MG63 (cell line): Measurements from ENCODE around the gene PDE8B. TPM values are rescaled to one million over a fixed set of nuclear protein-coding genes. Genes with fewer than 3 reads are reported as not detected.
A peak's percentile ranks its signal among the peaks of the same experiment; 100 is the strongest.

Source experiments
- DNase-seq: peaks from one replicate; pipeline ENCODE4 v3.0.0-alpha.2; 2020
- H3K27me3 ChIP-seq: fragments of 250-450 bp; sonication (Bioruptor Pico); 2 replicates; pipeline ENCODE4 v1.5.1; 2020; ENCODE audit warnings: mild to moderate bottlenecking, moderate library complexity
- H3K36me3 ChIP-seq: fragments of 250-450 bp; sonication (Bioruptor Pico); 2 replicates; pipeline ENCODE4 v1.5.1; 2020; ENCODE audit warnings: mild to moderate bottlenecking, moderate library complexity
- H3K4me3 ChIP-seq: fragments of 250-450 bp; sonication (Bioruptor Pico); 2 replicates; pipeline ENCODE4 v1.5.1; 2020; ENCODE audit warnings: mild to moderate bottlenecking, moderate library complexity
- H3K9me3 ChIP-seq: fragments of 250-450 bp; sonication (Bioruptor Pico); 2 replicates; pipeline ENCODE4 v1.5.1; 2020; ENCODE audit warnings: mild to moderate bottlenecking, moderate library complexity
- total RNA-seq: library from RNA; depleted of rRNA; stranded (reverse); fragments of >200 nt; shearing (Covaris generic); gene quantifications from 2 replicates; pipeline ENCODE4 v1.2.3, GENCODE V29; 2014; ENCODE audit warnings: low replicate concordance; rRNA removed

PDE8B gene, protein sequence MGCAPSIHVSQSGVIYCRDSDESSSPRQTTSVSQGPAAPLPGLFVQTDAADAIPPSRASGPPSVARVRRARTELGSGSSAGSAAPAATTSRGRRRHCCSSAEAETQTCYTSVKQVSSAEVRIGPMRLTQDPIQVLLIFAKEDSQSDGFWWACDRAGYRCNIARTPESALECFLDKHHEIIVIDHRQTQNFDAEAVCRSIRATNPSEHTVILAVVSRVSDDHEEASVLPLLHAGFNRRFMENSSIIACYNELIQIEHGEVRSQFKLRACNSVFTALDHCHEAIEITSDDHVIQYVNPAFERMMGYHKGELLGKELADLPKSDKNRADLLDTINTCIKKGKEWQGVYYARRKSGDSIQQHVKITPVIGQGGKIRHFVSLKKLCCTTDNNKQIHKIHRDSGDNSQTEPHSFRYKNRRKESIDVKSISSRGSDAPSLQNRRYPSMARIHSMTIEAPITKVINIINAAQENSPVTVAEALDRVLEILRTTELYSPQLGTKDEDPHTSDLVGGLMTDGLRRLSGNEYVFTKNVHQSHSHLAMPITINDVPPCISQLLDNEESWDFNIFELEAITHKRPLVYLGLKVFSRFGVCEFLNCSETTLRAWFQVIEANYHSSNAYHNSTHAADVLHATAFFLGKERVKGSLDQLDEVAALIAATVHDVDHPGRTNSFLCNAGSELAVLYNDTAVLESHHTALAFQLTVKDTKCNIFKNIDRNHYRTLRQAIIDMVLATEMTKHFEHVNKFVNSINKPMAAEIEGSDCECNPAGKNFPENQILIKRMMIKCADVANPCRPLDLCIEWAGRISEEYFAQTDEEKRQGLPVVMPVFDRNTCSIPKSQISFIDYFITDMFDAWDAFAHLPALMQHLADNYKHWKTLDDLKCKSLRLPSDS
- total RNA-seq, result 0.26 and 0.62 TPM in 2 replicates

DNA sequence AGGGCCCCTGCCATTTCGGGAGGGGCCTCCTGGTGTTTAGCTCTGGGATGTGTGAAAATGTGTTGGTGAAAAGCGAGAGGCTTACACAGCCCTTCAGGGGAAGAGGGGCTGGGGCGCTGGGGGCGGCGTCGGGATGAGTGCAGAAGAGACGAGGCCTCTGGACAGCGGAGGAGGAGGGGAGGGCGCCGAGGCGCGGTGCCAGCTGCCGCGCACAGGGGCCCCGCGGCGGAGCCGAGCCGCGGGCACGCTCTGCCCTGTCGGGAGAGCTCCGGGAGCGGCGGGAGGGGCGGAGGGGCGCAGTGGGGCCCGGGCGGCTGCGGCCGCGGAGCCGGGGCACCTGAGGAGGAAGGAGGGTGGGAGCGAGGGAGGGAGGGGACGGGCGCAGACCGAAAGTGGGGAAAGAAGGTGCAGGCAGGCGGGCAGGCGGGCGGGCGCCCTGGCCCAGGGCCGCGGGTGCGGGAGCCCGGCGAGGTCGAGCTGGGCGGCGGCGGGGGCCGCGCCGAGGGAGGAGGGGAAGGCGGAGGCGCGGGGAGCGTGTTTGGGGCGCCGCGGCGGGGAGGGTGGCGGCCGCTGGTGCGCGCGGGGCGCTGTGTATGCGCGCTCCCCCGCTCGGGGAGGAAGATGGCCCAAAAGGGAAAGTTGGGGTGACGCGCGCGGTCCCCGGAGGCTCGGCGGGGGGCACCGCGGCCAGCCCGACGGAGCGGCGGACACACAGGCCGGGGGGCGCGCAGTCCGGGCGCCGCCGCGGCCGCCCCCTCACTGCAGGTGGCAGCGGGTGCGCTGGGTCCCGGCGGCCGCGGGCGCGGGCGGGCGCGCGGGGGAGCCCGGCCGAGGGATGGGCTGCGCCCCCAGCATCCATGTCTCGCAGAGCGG, at the start of gene PDE8B:
PDE8B (plus strand) TSS at position 590 of the 873 bp plus-strand sequence; CDS start at position 836, 246 bp downstream.
- H3K9me3 ChIP-seq, result no peaks in the 10 kb centered on the region
- H3K27me3 ChIP-seq, result peaks cover 5% of the 10 kb centered on the region; the same call in 1 of the 2 replicates
- DNase-seq, result peak; percentile 21
- no peaks in the 10 kb centered on the region for H3K36me3 ChIP-seq
- H3K4me3 ChIP-seq, result peak within 1 kb of the TSS; percentile 27; the same call in 1 of the 2 replicates

DNA sequence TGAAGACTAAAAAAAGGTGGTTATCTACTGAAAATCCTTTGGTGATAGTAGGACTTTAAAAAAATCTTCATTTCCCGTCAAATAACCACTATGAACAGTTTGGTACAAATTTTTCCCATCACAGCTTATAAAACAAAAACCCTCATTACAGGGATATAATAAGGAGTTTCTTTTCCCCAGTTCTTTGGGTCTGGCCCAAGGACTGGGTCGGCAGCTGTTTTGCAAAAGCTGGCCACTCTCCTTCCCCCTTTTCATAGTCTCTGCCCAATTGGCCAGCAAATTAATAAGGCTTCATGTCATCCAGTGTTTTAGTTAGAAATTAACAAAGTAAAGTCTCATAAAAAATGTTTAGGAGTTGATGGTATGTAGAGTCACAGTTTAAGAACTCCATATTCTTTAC, 47.0 kb upstream of the PDE8B start:
- DNase-seq, result no peak
- Histone ChIP-seq H3K36me3 (no peaks in the 10 kb centered on the region), H3K9me3 (no peaks in the 10 kb centered on the region), H3K4me3 (no peak overlapping the region), H3K27me3 (no peaks in the 10 kb centered on the region)

DNA sequence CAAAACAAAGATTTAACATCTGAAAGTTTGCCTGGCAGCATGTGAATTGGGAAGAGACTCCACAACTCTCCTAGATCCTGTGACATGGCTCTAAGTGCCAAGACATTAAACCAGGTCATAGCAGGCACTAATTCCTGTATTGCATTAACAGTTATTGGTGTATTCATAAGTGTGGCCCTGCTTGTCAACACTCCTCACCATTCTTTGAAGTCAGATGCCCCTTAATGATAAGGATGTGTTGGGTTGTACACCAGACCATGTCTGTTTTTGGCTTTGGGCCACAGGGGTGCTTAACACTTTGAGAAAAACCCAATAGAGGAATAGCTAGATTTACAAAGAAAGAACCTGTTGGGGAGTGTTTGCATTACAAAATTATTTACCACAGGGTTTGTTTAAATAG, 43.4 kb upstream of the PDE8B start:
- Histone ChIP-seq H3K36me3 (no peaks in the 10 kb centered on the region), H3K27me3 (no peaks in the 10 kb centered on the region), H3K9me3 (no peaks in the 10 kb centered on the region), H3K4me3 (no peak overlapping the region)
- no peak for DNase-seq

DNA sequence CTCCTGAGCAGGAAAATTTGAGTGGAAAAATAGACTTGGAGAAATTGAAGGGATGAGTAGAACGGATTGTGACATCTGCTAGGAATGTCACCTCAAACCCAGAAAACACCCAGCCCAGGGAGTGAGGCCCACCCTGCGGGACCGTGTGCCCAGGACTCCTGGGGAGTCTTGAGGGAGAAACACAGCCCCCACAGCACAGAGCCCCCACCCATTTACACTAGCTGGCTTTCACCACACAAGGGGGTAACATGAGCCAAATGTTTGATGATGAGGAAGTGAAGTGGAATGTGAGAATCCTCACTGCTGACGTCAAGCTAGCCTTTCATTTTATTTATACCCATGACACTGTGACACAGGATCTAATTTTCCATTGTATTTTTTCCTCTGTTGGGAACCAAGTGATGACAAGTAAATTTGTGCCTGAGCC, 42.8 kb upstream of the PDE8B start:
- Histone ChIP-seq H3K36me3 (no peaks in the 10 kb centered on the region), H3K9me3 (no peaks in the 10 kb centered on the region), H3K4me3 (peak overlapping the region; percentile 4; the same call in 1 of the 2 replicates), H3K27me3 (no peaks in the 10 kb centered on the region)
- peak; percentile 35 for DNase-seq

DNA sequence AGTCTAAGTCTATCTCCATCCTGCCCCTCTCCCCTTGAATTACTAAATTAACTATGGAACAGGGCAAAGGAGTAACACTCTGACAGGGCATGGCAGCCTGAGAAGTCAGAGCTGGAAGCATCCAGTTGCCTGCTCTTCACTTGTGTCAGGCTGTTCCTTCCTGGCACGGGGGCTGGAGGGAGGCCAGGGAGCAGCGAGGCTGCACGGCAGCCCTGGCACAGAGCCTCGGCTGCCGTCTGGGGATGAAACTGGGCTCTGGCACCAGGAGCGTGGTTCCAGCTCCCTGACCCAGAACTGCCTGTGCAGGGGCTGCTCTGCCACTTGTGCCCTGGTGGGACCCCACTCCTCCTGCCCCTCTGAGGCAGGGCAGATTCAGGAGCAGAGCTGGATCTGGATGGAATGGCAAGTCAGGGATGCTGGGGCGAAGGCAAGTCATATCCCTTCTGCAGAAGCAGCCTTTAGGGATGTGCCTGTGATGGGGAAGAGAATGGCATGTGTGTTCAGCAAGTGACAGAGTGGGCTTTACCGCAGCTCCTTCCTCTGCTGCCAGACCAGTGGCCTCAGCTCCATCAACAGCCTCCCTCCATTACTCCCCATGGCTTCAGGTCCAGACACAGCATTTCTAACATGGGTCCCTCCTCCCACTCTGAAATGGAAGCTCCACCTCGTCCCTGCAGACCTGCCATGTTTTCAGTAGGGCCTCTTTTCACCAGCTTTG, 42.2 kb upstream of the PDE8B start:
- Histone ChIP-seq H3K36me3 (no peaks in the 10 kb centered on the region), H3K4me3 (peak overlapping the region; percentile 4; the same call in 1 of the 2 replicates)
- DNase-seq, result peak; percentile 86

DNA sequence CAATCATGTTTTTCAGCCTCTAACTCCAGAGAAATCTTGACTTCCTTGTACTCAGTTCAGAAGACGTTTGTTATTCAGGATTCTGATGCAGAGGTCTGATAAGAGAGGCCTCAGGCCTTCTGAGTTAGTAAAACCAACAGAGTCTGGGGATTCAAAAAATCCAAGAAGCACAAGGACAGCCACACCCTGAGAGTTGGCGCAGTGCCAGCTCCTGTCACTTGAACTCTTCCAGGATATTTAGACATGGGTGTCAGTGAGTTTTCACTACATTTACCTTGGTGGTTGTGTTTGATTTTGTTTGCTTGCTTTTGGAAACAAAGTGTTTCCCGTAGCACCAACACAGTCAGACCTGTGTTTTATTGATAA, 41.6 kb upstream of the PDE8B start:
- Histone ChIP-seq H3K27me3 (no peaks in the 10 kb centered on the region), H3K36me3 (no peaks in the 10 kb centered on the region), H3K4me3 (no peak overlapping the region), H3K9me3 (no peaks in the 10 kb centered on the region)
- DNase-seq, result no peak

More for the DNA sequence above, 42.2 kb upstream of the PDE8B start:
- H3K27me3 ChIP-seq, result no peaks in the 10 kb centered on the region
- H3K9me3 ChIP-seq, result no peaks in the 10 kb centered on the region

DNA sequence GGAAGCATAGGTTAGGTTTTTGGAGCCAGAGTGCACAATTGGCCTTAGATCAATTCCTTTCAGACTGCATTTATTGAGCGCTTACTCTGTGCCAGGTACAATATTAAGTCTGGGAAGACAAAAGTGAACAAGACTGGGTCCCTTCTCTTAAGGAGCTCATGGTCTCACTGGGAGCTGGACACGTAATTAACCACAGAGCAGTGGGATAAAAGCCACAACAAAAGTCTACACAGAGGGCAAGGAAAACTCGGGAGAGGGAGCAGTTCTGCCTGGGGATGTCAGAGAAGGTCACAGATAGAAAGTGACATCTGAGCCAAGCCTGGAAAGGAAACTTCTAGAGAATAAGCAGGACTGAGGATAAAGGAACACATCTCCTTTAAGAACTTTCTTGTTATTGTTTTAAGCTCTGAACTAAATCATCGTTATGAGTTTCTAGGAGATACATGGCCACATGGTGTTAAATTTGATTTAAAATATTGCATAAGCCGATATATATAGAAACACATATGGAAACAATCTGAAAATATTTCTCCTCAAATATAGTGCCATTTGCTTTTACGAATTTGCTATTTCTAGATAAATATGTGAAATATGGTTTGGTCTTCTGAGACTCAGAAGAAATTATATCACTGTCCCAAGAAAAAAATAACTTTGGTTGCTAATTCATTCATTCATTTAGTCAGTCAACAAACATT, 40.1 kb upstream of the PDE8B start:
- DNase-seq, result no peak
- Histone ChIP-seq H3K4me3 (no peak overlapping the region), H3K9me3 (no peaks in the 10 kb centered on the region), H3K27me3 (no peaks in the 10 kb centered on the region), H3K36me3 (no peaks in the 10 kb centered on the region)

DNA sequence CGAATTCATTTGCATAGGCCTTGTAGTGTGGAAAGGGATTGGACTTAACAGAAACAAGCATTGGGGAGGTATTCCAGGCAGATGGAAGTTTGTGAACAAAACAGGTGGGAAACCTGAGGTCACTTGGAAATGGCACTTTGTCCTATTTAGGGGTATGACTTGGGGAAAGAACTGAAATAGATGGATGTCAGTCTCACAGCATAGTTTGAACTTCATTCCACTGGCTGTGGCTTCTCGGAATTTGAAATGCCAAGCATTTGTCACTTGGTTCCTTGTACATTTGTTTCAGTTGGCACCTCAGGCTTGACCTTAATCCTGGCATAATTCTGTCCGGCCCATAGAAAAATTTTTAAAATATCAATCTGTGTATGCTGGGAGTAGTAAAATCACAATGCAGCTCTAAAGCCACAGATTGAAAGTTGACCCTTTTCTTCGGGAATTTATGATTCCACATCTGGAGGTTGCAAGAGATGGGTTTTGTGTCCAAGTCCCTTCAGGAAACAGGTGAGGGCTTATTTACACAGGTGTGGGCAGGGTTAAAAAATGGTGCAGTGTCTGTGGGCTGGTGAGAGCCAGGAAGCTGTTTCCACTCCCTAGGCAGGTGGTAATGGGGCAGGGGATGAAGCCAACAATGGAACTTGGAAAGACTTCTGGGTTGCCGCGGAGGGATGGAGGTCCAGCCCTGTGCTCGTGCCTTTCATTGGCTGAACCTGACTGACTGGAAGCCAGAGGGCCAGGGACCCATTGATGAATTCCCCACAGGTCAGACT, 39.2 kb upstream of the PDE8B start:
- Histone ChIP-seq H3K4me3 (no peak overlapping the region), H3K36me3 (no peaks in the 10 kb centered on the region), H3K9me3 (no peaks in the 10 kb centered on the region), H3K27me3 (no peaks in the 10 kb centered on the region)
- no peak for DNase-seq

DNA sequence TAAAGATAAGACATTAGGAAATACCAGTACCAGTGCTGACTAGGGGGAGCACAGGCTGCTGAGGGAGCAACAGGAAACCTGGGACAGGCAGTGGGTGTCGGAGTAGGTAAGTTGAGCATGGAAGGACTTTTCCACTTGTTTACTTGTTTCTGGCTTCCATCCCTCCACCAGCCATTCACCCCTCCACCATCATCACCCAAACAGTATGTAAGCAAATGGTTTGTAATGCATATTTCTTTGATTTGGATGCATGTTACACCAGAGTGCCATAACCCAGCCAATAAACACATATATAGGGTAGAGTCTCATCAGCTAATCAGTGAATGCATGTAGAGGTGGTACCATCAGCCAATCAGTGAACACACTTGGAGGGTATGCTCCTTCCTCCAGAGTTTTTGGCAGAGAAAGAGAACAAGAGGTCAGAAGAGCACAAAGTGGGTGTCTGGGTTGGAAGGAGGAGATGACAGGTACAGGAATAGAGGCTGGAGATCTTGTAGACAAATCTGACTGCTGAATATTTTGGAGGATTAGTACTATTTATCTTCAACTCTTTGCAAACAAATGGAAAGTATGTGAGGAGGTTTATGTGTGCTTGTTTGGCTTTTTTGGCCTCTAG, 37.7 kb upstream of the PDE8B start:
- no peak overlapping the region for H3K4me3 ChIP-seq
- no peaks in the 10 kb centered on the region for H3K9me3 ChIP-seq
- no peak for DNase-seq
- H3K36me3 ChIP-seq, result no peaks in the 10 kb centered on the region
- H3K27me3 ChIP-seq, result no peaks in the 10 kb centered on the region

DNA sequence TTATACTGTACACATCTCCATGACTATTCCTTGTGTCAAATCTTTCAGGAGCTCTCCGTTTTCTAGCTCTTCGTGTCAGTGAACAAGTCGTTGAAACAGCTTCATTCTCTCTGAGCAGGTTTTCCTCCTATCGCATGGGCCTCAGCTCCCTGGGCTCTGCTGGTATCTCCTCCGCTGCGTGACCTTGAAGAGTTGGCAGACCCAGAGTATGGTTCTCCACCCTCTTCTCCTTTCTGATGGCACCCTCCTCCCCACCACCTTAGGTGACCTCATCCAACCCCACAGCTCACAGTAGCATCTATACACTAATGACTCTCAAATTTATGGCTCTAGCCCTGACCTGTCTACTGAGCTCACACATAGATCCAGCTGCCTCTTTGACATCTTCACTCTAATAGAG, 36.0 kb upstream of the PDE8B start:
- Histone ChIP-seq H3K4me3 (no peak overlapping the region), H3K27me3 (no peaks in the 10 kb centered on the region), H3K36me3 (no peaks in the 10 kb centered on the region), H3K9me3 (no peaks in the 10 kb centered on the region)
- no peak for DNase-seq

DNA sequence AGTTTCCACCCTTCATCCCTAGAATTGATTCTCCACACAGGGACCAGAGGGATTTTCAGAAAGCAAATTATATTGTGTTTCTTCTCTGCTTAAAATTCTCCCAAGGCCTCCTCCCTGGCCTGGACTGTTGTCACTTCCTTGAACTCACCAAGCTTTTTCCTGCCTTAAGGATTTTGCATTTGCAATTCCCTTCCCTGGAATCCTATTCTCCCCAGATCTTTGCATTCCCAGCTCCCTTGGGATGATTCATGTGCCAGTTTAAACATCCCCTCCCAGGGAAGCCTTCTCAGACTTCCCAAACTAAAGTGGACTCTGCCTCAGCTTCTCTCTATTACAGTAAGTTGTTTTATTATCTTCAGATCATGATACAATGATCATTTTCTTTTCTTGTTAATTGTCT, 35.2 kb upstream of the PDE8B start:
- no peak for DNase-seq
- H3K27me3 ChIP-seq, result no peaks in the 10 kb centered on the region
- H3K36me3 ChIP-seq, result no peaks in the 10 kb centered on the region
- H3K4me3 ChIP-seq, result no peak overlapping the region
- no peaks in the 10 kb centered on the region for H3K9me3 ChIP-seq

DNA sequence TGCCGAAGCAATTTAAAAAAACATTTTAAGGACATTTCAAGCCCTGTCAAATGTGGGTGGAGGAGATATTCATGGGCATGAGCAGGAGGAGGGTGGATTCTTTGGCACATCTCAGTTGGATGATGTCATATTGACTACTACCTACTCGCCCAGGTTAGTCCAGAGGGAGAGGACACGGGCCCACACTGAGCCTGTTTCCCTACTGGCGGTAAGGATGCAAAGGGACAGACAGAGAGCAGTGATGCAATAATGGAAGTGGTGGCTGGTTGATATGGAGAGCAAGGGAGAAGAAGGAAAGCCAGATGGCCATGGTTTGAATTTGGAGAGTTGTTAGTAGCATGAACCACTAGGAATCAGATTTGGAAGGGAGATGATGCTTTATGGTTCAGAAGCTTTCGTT, 34.1 kb upstream of the PDE8B start:
- no peak overlapping the region for H3K4me3 ChIP-seq
- no peak for DNase-seq
- no peaks in the 10 kb centered on the region for H3K36me3 ChIP-seq
- no peaks in the 10 kb centered on the region for H3K9me3 ChIP-seq
- H3K27me3 ChIP-seq, result no peaks in the 10 kb centered on the region

DNA sequence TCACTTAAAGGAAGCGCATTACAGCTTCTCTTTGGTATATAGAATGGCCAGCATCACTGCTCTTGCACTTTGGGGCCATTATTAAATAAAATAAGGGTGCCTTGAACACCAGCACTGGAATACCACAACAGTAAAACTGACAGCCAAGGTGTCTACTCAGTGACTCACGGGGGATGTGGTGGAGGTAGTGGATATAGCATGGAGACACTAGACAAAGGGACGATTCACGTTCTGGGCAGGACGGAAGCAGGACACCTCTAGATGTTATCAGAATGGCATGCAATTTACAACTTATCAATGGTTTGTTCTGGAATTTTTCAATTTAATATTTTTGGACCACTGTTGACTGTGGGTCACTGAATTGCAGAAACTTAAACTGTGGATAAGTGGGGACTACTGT, 32.9 kb upstream of the PDE8B start:
- DNase-seq, result no peak
- Histone ChIP-seq H3K36me3 (no peaks in the 10 kb centered on the region), H3K9me3 (no peaks in the 10 kb centered on the region), H3K4me3 (no peak overlapping the region), H3K27me3 (no peaks in the 10 kb centered on the region)
